Mesenchymal stem cell (in vitro differentiated cells and primary cell): Measurements from ENCODE around the gene SKI.

Experiments used
- DNase-seq: peaks from one replicate; pipeline ENCODE4 v3.0.0-alpha.2; 2013
- H2AFZ ChIP-seq: one replicate; pipeline ENCODE4 v1.6.1; 2013; ENCODE audit warnings: low read depth, mild to moderate bottlenecking, control low read depth, inconsistent platforms, low read length, moderate library complexity
- H2AK5ac ChIP-seq: 2 replicates; pipeline ENCODE4 v1.6.1; 2013; ENCODE audit warnings: low read length, moderate library complexity, mild to moderate bottlenecking, inconsistent platforms; ENCODE audit not compliant: severe bottlenecking
- H2BK120ac ChIP-seq: one replicate; pipeline ENCODE4 v1.6.1; 2013; ENCODE audit warnings: low read depth, mild to moderate bottlenecking, inconsistent platforms, low read length, moderate library complexity
- H2BK12ac ChIP-seq, 2 experiments: one replicate each; pipeline ENCODE4 v1.6.1; 2013; ENCODE audit warnings: inconsistent platforms in 2 of 2, low read length in 2 of 2, mild to moderate bottlenecking in 2 of 2, moderate library complexity in 2 of 2, control low read depth in 1 of 2
- H2BK15ac ChIP-seq: one replicate; pipeline ENCODE4 v1.6.1; 2013; ENCODE audit warnings: mild to moderate bottlenecking, low read depth, inconsistent platforms; ENCODE audit not compliant: poor library complexity, severe bottlenecking
- H2BK5ac ChIP-seq: 2 replicates; pipeline ENCODE4 v1.6.1; 2013; ENCODE audit warnings: low read depth, mild to moderate bottlenecking, low read length, control low read depth, inconsistent platforms; ENCODE audit not compliant: poor library complexity, severe bottlenecking
- H3K14ac ChIP-seq, 2 experiments: one replicate each; pipeline ENCODE4 v1.6.1; 2013; ENCODE audit warnings: inconsistent platforms in 2 of 2, low read length in 2 of 2, control low read depth in 1 of 2, mild to moderate bottlenecking in 1 of 2, moderate library complexity in 1 of 2
- H3K18ac ChIP-seq, 2 experiments: one replicate each; pipeline ENCODE4 v1.6.1; 2013; ENCODE audit warnings: inconsistent platforms in 2 of 2, low read length in 2 of 2, control low read depth in 1 of 2, low read depth in 1 of 2, mild to moderate bottlenecking in 1 of 2
- H3K23ac ChIP-seq, 2 experiments: one replicate each; pipeline ENCODE4 v1.6.1; 2013; ENCODE audit warnings: inconsistent platforms in 2 of 2, low read length in 2 of 2, mild to moderate bottlenecking in 2 of 2, moderate library complexity in 2 of 2, control low read depth in 1 of 2
- H3K27ac ChIP-seq: 2 replicates; pipeline ENCODE4 v1.5.1; 2013; ENCODE audit warnings: mild to moderate bottlenecking, moderate library complexity, low read length, control low read depth, inconsistent platforms; ENCODE audit not compliant: poor library complexity, severe bottlenecking
- H3K27me3 ChIP-seq, 2 experiments: 2 replicates each; pipeline versions ENCODE4 v1.6.1 to v1.7.0; 2013; ENCODE audit warnings: low read length in 2 of 2, mild to moderate bottlenecking in 2 of 2, moderate library complexity in 2 of 2, control low read depth in 1 of 2, inconsistent platforms in 1 of 2; ENCODE audit not compliant: control insufficient read depth in 1 of 2, insufficient read depth in 1 of 2
- H3K36me3 ChIP-seq, 2 experiments: 2 replicates each; pipeline versions ENCODE4 v1.6.1 to v1.7.0; 2013; ENCODE audit warnings: low read length in 2 of 2, control low read depth in 1 of 2, inconsistent platforms in 1 of 2, low read depth in 1 of 2, mild to moderate bottlenecking in 1 of 2; ENCODE audit not compliant: insufficient read depth in 2 of 2, control insufficient read depth in 1 of 2
- H3K4ac ChIP-seq, 2 experiments: one replicate each; pipeline ENCODE4 v1.6.1; 2013; ENCODE audit warnings: inconsistent platforms in 2 of 2, low read length in 2 of 2, mild to moderate bottlenecking in 2 of 2, moderate library complexity in 2 of 2, control low read depth in 1 of 2, low read depth in 1 of 2
- H3K4me1 ChIP-seq: 2 replicates; pipeline ENCODE4 v1.6.1; 2013; ENCODE audit warnings: low read depth, low read length, control low read depth; ENCODE audit not compliant: control insufficient read depth, insufficient read depth
- H3K4me2 ChIP-seq: 2 replicates; pipeline ENCODE4 v1.6.1; 2013; ENCODE audit warnings: low read length, mild to moderate bottlenecking, inconsistent platforms; ENCODE audit not compliant: poor library complexity, severe bottlenecking
- H3K4me3 ChIP-seq, 2 experiments: 2 replicates each; pipeline versions ENCODE4 v1.5.1 to v1.7.0; 2013; ENCODE audit warnings: low read length in 2 of 2, mild to moderate bottlenecking in 2 of 2, control low read depth in 1 of 2, low read depth in 1 of 2; ENCODE audit not compliant: insufficient read depth in 1 of 2
- H3K79me1 ChIP-seq: replicated peaks from 2 replicates; pipeline ENCODE4 v1.6.1; 2013; ENCODE audit warnings: mild to moderate bottlenecking, control low read depth, low read length, inconsistent platforms; ENCODE audit not compliant: poor library complexity, severe bottlenecking
- H3K9ac ChIP-seq: 2 replicates; pipeline ENCODE4 v1.7.0; 2013; ENCODE audit warnings: mild to moderate bottlenecking, low read length, moderate library complexity
- H3K9me3 ChIP-seq: 2 replicates; pipeline ENCODE4 v1.7.0; 2013; ENCODE audit warnings: mild to moderate bottlenecking, low read length; ENCODE audit not compliant: control insufficient read depth
- H4K8ac ChIP-seq: one replicate; pipeline ENCODE4 v1.6.1; 2013; ENCODE audit warnings: inconsistent platforms, mild to moderate bottlenecking, low read length, moderate library complexity
- H4K91ac ChIP-seq: one replicate; pipeline ENCODE4 v1.6.1; 2013; ENCODE audit warnings: mild to moderate bottlenecking, low read length, inconsistent platforms
- WGBS: methylation state at CpG from one replicate; pipeline ENCODE4 v1.1.7; 2013; ENCODE audit warnings: mixed read lengths; 5-methylcytosine and 5-hydroxymethylcytosine counted together

The SKI gene

GRCh38 chr1:2268285-2269056, 40.4 kb downstream of the SKI start:
- no peak overlapping the region for H3K4me2 ChIP-seq
- no peak overlapping the region for H3K4ac ChIP-seq
- no peaks in the 10 kb centered on the region for H3K9me3 ChIP-seq
- DNase-seq = no peak
- H3K4me3 ChIP-seq = no peak overlapping the region
- H2BK120ac ChIP-seq = no peak overlapping the region
- H3K14ac ChIP-seq = peak overlapping the region in 1 of 2 experiments; percentile 56
- no peak overlapping the region for H3K18ac ChIP-seq
- no peak overlapping the region for H2BK15ac ChIP-seq
- peak overlapping the region in 1 of 2 experiments; percentile 17 for H3K23ac ChIP-seq
- H2AK5ac ChIP-seq = no peak overlapping the region
- no peak overlapping the region for H4K91ac ChIP-seq
- peaks cover 1% of the 10 kb centered on the region for H3K79me1 ChIP-seq
- no peaks in the 10 kb centered on the region for H3K27me3 ChIP-seq
- 92% methylated on average over 12 of the region's 14 CpGs for WGBS
- no peak overlapping the region for H3K9ac ChIP-seq
- peak overlapping the region in 1 of 2 experiments; percentile 35 for H2BK12ac ChIP-seq
- H3K36me3 ChIP-seq = peaks cover 0 to 27% of the 10 kb centered on the region in 2 experiments
- no peak overlapping the region for H2BK5ac ChIP-seq
- no peak overlapping the region for H4K8ac ChIP-seq
- H3K27ac ChIP-seq = no peak overlapping the region
- H2AFZ ChIP-seq = no peak overlapping the region
- peaks cover 59% of the 10 kb centered on the region for H3K4me1 ChIP-seq

GRCh38 chr1:2269193-2269921, 41.2 kb downstream of the SKI start:
- no peak for DNase-seq
- H2BK5ac ChIP-seq = no peak overlapping the region
- peak overlapping the region in 1 of 2 experiments; percentile 3 for H3K4ac ChIP-seq
- H3K79me1 ChIP-seq = peaks cover 1% of the 10 kb centered on the region
- H3K14ac ChIP-seq = no peak overlapping the region
- no peak overlapping the region for H2BK12ac ChIP-seq
- no peak overlapping the region for H3K23ac ChIP-seq
- peaks cover 67% of the 10 kb centered on the region for H3K4me1 ChIP-seq
- H2BK120ac ChIP-seq = no peak overlapping the region
- H2AFZ ChIP-seq = no peak overlapping the region
- H3K9me3 ChIP-seq = no peaks in the 10 kb centered on the region
- H3K9ac ChIP-seq = no peak overlapping the region
- H4K91ac ChIP-seq = peak overlapping the region; percentile 58
- H3K18ac ChIP-seq = no peak overlapping the region
- no peak overlapping the region for H4K8ac ChIP-seq
- 97% methylated on average over 19 of the region's 28 CpGs for WGBS
- no peaks in the 10 kb centered on the region for H3K27me3 ChIP-seq
- no peak overlapping the region for H3K27ac ChIP-seq
- H2AK5ac ChIP-seq = no peak overlapping the region
- H3K4me3 ChIP-seq = no peak overlapping the region
- H3K4me2 ChIP-seq = no peak overlapping the region
- peaks cover 0 to 34% of the 10 kb centered on the region in 2 experiments for H3K36me3 ChIP-seq
- no peak overlapping the region for H2BK15ac ChIP-seq

- 91% methylated on average over 7 of the region's 13 CpGs for WGBS
- no peak overlapping the region for H2BK12ac ChIP-seq
Observed at GRCh38 chr1:2269922-2270259, 41.8 kb downstream of the SKI start.

More at GRCh38 chr1:2269922-2270259, 41.8 kb downstream of the SKI start:
- Histone ChIP-seq H4K8ac (no peak overlapping the region), H3K18ac (peak overlapping the region; percentile 9 to 64), H3K36me3 (peaks cover 0 to 39% of the 10 kb centered on the region in 2 experiments), H3K9ac (no peak overlapping the region), H3K23ac (no peak overlapping the region), H3K4me2 (no peak overlapping the region), H4K91ac (peak overlapping the region; percentile 15), H3K27me3 (no peaks in the 10 kb centered on the region), H3K14ac (no peak overlapping the region), H2BK120ac (no peak overlapping the region), H3K4me1 (peaks cover 72% of the 10 kb centered on the region), H3K9me3 (no peaks in the 10 kb centered on the region), H2BK5ac (no peak overlapping the region), H2BK15ac (peak overlapping the region; percentile 2), H3K79me1 (peaks cover 4% of the 10 kb centered on the region), H2AK5ac (no peak overlapping the region), H3K4ac (no peak overlapping the region), H3K27ac (no peak overlapping the region), H2AFZ (no peak overlapping the region), H3K4me3 (no peak overlapping the region)
- DNase-seq = no peak
